Suppressor macrophage treated with lipopolysaccharide for 4 hours (primary cell): ENCODE data around the gene GULP1.

Experiments used
- DNase-seq: peaks from one replicate; pipeline ENCODE4 v3.0.0-alpha.2; 2020

The GULP1 gene

DNA sequence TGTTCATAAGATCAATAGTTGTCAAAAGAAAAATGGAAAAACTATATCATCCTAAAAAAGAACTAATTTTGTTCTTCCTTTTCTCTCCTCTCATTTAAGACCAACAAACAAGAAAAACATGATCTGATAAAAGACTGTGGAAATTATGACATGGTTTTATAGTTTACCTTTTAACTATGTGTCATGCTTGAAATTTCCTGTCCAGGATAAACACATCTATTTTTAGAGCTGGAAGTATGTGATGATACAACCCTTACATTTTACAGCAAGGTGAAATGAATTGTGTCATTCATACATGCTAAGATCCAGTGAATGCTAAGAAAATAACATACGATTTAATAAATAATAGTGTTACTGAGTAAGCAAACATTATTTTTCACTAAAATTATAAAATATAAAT is 89.9 kb downstream of the GULP1 start:
- DNase-seq, result no peak

- DNase-seq, result no peak
Observed at GRCh38 chr2:188382107-188382506, 90.4 kb downstream of the GULP1 start.

GRCh38 chr2:188383158-188383557 is 91.5 kb downstream of the GULP1 start:
- DNase-seq, result no peak

DNA sequence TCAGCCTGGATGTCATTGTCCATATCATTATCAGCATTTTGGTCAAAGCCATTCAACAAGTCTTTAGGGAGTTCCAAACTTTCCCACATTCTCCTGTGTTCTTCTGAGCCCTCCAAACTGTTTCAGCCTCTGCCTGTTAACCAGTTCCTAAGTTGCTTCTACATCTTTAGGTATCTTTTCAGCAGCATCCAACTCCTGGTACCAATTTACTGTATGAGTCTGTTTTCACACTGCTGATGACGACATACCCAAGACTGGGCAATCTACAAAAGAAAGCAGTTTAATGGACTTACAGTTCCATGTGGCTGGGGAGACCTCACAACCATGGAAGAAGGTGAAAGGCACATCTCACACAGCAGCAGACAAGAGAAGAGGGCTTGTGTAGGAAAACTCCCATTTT is 94.2 kb downstream of the GULP1 start:
- DNase-seq, result no peak

GRCh38 chr2:188388831-188389230 is 97.2 kb downstream of the GULP1 start:
- no peak for DNase-seq

DNA sequence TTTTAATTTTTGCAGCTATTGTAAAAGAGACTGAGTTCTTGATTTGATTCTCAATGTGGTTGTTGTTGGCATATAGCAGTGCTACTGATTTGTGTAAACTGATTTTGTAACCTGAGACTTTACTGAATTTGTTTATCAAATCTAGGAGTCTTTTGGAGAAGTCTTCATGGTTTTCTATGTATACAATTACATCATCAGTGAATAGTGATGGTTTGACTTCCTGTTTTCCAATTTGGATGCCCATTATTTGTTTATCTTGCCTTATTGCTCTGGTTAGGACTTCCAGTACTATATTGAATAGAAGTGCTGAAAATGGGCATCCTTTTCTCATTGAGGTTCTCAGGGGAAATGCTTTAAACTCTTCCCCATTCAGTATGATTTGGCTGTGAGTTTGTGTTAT is 99.7 kb downstream of the GULP1 start:
- no peak for DNase-seq

DNA sequence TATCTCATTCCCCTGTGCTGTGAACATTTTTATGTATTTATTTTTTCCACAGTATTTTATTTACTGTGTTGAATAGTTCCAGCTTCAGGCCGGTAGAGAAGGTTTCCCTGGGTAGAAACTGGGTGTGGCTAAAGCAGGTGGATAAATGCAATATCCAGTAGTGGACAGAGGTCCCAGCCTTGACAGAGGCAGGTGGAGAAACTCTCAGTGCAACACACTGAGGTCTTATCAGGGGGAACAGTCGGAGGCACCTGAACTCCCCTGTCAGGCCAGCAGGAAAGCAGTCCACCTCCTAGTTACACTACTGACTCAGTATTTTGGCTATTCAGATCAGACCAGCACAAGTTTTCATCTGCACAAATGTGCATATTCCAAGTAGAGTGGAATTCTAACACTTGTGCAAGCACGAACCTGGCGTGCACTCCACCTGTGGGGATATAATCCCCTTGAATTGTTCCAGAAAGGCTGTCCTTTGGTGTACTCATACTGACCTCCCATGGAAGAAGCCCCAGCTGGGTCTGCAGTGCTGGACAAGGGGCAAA is 103.3 kb downstream of the GULP1 start:
- no peak for DNase-seq

DNA sequence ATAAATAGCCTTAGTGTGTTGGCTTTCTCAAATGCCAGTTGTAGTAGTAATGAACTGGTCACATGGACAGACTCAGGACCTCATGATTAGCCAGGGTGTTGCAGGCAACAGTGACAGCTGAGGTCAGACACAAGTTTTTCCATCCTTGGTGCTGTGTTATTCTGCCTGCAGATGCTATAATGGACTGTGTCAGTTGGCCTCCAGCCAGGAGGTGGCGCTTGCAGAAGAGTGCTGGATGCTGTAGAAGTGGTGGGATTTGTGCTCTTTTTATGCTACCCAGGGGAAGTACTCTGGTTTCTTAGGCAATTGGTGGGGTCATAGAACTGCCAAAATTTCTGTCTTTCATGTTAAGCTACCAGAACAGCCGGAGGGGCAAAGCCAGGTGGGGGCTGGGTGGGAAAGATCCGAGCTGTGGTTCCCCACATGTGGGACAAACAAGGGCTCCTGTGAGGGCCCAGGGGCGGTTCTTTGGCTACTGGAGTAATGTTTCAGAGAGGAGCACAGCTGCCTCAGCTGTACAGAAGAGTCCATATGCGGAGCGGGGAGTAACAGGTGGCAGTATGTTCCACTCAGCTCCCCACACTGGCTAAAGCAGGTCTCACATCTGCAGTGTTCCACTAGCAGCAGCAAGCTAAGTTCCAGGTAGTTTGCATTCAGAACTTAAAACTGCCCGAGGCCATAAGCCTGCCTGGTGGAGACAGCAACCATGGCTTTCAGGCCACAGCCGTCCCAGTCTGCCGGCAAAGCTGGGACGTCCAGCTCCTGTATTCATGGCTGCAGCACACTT is 104.4 kb downstream of the GULP1 start:
- DNase-seq, result no peak

DNA sequence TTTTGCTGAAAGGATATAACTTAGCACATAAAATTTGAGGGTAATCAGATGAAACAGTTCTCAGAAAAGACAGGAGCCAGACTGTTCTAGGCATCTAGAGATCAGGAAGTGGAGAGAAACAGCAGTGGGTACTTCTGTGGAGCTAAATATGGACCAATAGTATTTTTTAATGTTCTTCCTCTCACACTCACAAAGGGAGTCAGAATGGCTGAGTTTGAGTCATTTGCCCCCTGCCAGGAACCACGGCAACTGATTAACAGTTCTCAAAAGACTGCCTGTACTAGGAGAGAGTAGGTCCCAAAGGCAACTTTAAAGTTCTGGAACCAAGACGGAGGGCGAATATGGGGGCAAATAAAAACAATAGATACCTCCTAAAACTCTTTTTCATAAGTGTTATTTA is 107.5 kb downstream of the GULP1 start:
- DNase-seq, result no peak

- DNase-seq, result no peak
Observed at GRCh38 chr2:188403676-188404075, 112.0 kb downstream of the GULP1 start.

- DNase-seq, result no peak
Observed at GRCh38 chr2:188404341-188405004, 112.8 kb downstream of the GULP1 start.

- DNase-seq, result no peak
Observed at GRCh38 chr2:188406414-188406813, 114.7 kb downstream of the GULP1 start.

- DNase-seq, result no peak
Observed at GRCh38 chr2:188410504-188411235, 119.0 kb downstream of the GULP1 start.

DNA sequence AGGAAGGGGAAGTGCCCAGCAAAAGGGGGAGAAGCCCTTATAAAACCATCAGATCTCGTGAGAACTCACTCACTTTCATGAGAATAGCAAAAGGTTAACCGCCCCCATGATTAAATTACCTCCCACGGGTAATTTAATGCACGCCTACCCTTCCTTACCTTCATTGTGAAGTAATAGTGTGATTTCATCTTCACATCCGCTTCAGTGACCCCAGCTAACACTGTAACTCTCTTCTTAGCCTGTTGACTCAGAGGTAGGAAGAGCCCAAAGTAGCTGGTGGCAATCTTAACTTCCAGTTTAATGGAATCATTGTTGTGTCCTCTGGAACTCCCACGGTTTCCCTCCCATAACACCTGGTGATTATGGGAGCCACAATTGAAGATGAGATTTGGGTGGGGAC is 120.5 kb downstream of the GULP1 start:
- no peak for DNase-seq

DNA sequence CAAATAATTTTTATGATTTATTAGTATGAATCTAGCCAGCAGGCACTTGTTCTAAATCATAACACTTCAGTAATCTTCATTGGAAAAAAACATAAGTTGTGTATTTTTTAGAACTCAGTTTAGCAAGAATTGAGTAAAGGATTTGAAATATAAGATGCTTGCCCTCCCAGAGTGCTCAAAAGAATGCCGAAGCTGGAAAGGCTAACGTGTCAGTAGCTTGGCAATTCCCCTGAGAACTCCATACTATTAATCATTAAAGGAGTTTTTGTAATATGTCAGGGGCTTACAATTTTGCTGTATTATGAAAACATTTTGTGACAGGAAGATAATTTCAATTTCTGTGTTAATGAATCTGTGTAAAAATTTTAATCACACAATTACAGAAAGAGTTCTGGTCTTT is 122.7 kb downstream of the GULP1 start:
- no peak for DNase-seq

DNA sequence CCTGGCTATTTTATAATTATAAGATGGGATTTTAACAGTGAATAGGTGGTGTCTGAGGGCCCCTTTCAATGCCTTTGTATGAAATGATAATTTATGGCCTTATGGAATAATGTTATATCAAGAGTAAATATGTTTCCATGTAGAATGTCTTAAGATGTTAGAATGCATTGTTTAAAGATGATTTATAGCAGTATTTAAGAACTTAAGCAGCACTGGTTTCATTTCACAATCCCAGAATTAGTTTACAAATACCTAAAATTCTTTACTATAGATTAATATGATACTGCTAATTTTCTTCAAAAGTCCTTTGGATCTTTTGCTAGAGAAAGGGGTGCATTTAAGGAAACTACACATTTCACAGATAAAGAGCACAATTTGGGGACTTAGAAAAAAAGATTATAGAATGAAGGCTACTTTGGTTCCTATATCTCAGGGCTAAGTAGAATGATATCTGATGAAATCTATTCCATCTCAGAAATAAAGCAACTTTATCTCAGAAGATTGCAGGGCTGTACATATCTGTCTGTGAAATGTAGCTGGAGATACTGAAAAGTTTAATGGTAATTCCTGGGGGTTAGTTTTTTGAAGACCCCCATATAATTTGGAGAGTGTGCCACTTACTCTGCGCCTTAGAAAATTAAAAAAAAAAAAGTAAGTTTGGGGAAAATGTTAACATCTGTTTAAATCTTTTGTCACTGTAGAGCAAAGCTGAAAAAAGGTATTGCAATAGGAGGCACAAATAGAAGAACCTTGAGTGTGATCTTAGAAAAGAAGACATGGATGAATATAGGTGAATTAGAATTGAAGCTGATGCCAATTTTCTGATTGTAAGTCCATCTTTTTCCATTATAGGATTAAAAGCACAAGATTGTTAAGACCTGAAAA is 123.4 kb downstream of the GULP1 start:
- DNase-seq, result no peak

GRCh38 chr2:188415754-188416083 is 124.0 kb downstream of the GULP1 start:
- no peak for DNase-seq

DNA sequence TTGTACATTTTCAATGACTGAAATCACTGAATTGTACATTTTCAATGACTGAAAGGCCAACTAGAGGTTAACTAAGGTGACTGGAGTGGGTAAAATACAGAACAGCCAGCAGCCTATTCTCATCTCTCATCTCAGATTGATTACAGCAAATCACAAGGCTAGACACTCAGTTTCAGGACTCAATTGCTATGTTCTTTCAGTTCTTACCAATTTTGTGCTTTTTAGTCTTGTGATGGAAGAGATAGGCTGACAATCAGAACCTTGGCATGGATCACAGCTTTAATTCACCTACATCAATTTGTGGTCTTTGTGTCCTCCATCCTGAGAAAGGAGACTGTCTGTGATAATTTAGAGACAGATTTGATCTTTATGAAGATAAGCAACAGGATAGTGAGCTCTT is 124.7 kb downstream of the GULP1 start:
- no peak for DNase-seq

DNA sequence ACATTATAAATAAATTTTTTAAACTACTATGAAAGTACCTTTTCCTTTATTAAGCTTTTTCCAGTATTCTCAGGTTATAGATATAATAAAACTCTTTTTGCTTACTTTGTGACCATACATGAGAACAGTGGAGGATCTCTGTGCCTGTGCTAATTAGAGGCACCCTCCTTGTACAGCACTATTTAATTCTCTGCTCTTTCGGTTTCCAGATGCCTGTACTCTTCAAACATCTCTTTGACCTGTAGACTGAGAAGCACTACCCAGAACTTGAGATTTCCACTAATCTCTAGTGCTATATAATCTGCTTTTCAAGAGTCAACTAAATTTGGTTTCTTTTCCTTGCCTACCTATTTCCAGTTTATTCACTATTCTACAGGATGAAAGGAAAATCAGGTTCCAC is 131.1 kb downstream of the GULP1 start:
- no peak for DNase-seq

DNA sequence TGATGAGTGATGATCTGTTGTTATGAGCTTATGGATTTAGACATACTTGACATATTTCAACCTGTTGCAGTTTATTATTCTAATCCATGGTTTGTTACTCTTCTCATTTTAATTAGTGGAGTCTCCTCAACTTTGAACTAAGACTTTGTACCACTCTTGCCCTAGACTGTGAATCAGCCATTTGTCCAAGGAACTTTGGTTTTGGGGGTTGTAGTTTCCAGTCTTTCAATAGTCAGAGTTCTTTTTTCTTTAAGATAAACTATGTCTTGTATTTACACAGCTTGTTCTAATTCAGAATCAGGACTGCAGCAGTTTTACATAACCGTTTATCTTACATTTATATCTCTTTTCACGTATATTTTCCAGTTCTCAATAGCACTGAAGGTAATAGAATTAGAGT is 133.6 kb downstream of the GULP1 start:
- DNase-seq, result no peak

- DNase-seq, result no peak
Observed at GRCh38 chr2:188426121-188426520, 134.4 kb downstream of the GULP1 start.

- DNase-seq, result no peak
Observed at GRCh38 chr2:188430705-188431104, 139.0 kb downstream of the GULP1 start.

DNA sequence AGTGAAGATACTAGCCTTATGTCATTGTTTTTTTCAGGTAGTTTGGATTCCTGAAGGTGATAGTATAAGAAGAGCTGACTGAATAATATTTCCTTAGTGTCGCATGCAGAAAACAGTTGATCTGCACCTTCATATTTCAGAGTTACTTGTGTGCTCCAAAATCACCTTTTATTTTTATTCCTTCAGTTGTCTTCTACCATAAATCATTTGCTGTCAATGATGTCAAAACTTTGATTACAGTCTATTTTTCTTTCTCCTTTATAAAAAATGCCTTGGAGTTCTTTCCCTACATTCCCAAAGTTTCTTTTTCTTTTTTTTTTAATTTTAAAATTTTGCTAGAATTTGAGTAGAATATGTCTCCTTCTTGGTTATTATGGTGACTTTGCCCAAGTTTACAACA is 142.3 kb downstream of the GULP1 start:
- DNase-seq, result no peak
